ENCODE results near the gene GBA3. TPM values are rescaled to one million over a fixed set of nuclear protein-coding genes. Genes with fewer than 3 reads are reported as not detected.

Gene GBA3
- total RNA-seq, 1 donor from 2014 or later = not detected

GRCh38 chr4:22736912-22737311 is 44.2 kb downstream of the GBA3 start:
- H3K27ac Mint-ChIP-seq (ENCODE audit: unreplicated experiment) = no peak overlapping the region
- peaks cover 13% of the 10 kb centered on the region for H3K27me3 Mint-ChIP-seq (ENCODE audit: unreplicated experiment)
- DNase-seq (ENCODE audit: extremely low spot score, unreplicated experiment) = no peak
- H3K4me3 Mint-ChIP-seq (ENCODE audit: unreplicated experiment) = no peak overlapping the region
- H3K9me3 Mint-ChIP-seq (ENCODE audit: unreplicated experiment) = no peaks in the 10 kb centered on the region
- no peak for TF ChIP-seq CTCF (IDR thresholded peaks at IDR 0.05)
- H3K4me1 Mint-ChIP-seq (ENCODE audit: unreplicated experiment) = no peaks in the 10 kb centered on the region
- no peaks in the 10 kb centered on the region for H3K36me3 Mint-ChIP-seq (ENCODE audit: unreplicated experiment)

- H3K9me3 Mint-ChIP-seq (ENCODE audit: unreplicated experiment) = no peaks in the 10 kb centered on the region
- H3K27ac Mint-ChIP-seq (ENCODE audit: unreplicated experiment) = no peak overlapping the region
- no peaks in the 10 kb centered on the region for H3K27me3 Mint-ChIP-seq (ENCODE audit: unreplicated experiment)
- peaks cover 4% of the 10 kb centered on the region for H3K4me1 Mint-ChIP-seq (ENCODE audit: unreplicated experiment)
- no peak overlapping the region for H3K4me3 Mint-ChIP-seq (ENCODE audit: unreplicated experiment)
- H3K36me3 Mint-ChIP-seq (ENCODE audit: unreplicated experiment) = no peaks in the 10 kb centered on the region
- TF ChIP-seq CTCF (IDR thresholded peaks at IDR 0.05) = no peak
- no peak for DNase-seq (ENCODE audit: extremely low spot score, unreplicated experiment)
Measured at GRCh38 chr4:22739968-22740367, 47.2 kb downstream of the GBA3 start.

GRCh38 chr4:22741744-22742143 is 49.0 kb downstream of the GBA3 start:
- Mint-ChIP-seq H3K27ac (ENCODE audit: unreplicated experiment) (no peak overlapping the region), H3K36me3 (ENCODE audit: unreplicated experiment) (no peaks in the 10 kb centered on the region), H3K27me3 (ENCODE audit: unreplicated experiment) (no peaks in the 10 kb centered on the region), H3K9me3 (ENCODE audit: unreplicated experiment) (no peaks in the 10 kb centered on the region), H3K4me1 (ENCODE audit: unreplicated experiment) (peaks cover 14% of the 10 kb centered on the region), H3K4me3 (ENCODE audit: unreplicated experiment) (no peak overlapping the region)
- no peak for DNase-seq (ENCODE audit: extremely low spot score, unreplicated experiment)
- TF ChIP-seq CTCF (IDR thresholded peaks at IDR 0.05) = no peak

GRCh38 chr4:22743290-22743689 is 50.6 kb downstream of the GBA3 start:
- H3K27ac Mint-ChIP-seq (ENCODE audit: unreplicated experiment) = no peak overlapping the region
- H3K4me1 Mint-ChIP-seq (ENCODE audit: unreplicated experiment) = peaks cover 14% of the 10 kb centered on the region
- no peak for TF ChIP-seq CTCF (IDR thresholded peaks at IDR 0.05)
- H3K36me3 Mint-ChIP-seq (ENCODE audit: unreplicated experiment) = no peaks in the 10 kb centered on the region
- H3K27me3 Mint-ChIP-seq (ENCODE audit: unreplicated experiment) = no peaks in the 10 kb centered on the region
- DNase-seq (ENCODE audit: extremely low spot score, unreplicated experiment) = no peak
- H3K9me3 Mint-ChIP-seq (ENCODE audit: unreplicated experiment) = no peaks in the 10 kb centered on the region
- no peak overlapping the region for H3K4me3 Mint-ChIP-seq (ENCODE audit: unreplicated experiment)

GRCh38 chr4:22744478-22745062 is 51.8 kb downstream of the GBA3 start:
- DNase-seq (ENCODE audit: extremely low spot score, unreplicated experiment) = no peak
- H3K4me1 Mint-ChIP-seq (ENCODE audit: unreplicated experiment) = peaks cover 27% of the 10 kb centered on the region
- no peaks in the 10 kb centered on the region for H3K9me3 Mint-ChIP-seq (ENCODE audit: unreplicated experiment)
- H3K36me3 Mint-ChIP-seq (ENCODE audit: unreplicated experiment) = no peaks in the 10 kb centered on the region
- H3K4me3 Mint-ChIP-seq (ENCODE audit: unreplicated experiment) = no peak overlapping the region
- no peak overlapping the region for H3K27ac Mint-ChIP-seq (ENCODE audit: unreplicated experiment)
- no peaks in the 10 kb centered on the region for H3K27me3 Mint-ChIP-seq (ENCODE audit: unreplicated experiment)
- TF ChIP-seq CTCF (IDR thresholded peaks at IDR 0.05) = no peak

All from osteocyte (in vitro differentiated cells).